GM21423 (cell line): ENCODE measurements around the gene NALCN.

Source experiments
- ATAC-seq: cut with Tn5 transposase; IDR thresholded peaks from one replicate; pipeline ENCODE4 v1.9.1; 2021; ENCODE audit warnings: mild to moderate bottlenecking, moderate library complexity; ENCODE audit not compliant: unreplicated experiment

NALCN gene

DNA sequence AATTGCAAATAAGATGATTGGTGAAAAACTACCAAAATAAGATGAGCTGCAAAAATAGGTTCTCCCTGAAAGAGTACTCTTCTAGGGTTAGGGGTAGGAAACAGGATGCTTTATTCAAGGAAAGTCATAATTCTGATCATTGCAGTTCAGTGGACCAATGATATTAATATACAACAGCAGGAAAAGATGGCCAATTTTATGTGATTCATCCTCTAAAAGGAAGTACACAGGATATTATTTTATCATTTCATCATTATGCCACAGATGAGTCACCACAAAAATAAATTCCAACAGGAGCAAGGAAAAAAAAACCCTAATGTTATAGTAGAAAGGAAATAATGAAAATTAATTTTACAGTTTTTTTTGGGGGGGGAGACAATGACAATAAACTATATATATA is 205.0 kb downstream of the NALCN start:
- ATAC-seq = no peak

GRCh38 chr13:101210774-101211173 is 205.5 kb downstream of the NALCN start:
- ATAC-seq = no peak

DNA sequence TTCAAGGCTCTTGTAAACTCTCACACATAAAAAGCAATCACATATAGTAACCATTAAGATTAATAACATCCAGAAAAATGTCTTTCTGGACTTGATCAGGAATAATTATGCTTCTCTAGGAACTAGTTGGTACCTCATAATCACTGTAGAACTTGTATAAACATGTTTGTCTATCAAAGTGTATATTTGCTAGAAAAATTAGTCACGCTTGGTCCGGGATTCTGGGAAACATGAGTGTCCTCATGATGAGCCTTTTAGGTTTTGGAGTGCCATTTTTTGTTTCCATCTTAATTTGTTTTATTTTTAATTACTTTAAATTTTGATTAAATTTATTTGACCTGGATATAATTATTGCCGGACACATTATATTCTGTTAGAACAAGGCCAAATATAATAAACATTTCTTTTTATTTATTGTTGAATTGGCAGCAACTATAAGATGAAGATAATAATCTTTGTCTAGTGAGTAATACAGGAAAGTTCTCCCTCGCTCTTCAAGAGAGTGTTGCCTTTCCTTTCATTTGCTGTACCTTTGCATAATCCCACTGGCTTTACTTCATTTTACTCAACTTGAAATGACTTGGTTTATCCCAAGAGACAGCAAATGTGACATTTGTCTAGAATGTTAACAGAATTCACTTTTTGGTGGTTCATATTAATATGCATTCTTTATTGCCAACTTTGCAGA is 207.0 kb downstream of the NALCN start:
- ATAC-seq = no peak

DNA sequence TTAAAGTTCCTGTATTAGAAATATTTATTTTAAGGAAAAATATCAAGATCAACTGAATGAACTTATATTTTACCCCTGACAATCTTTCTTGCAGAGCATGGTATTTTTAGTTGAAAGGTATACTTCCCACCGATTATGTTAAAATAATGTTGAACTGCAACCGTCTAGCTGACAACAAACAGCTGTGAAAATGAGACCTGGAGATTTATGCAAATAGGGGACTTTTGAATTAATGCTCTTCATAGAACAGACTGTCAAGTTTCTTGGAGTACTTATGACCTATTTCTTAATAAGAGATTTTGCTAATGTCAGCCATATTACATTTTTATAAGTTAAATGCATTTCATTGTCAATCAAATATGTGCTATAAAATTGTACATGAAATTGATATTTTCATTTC is 210.9 kb downstream of the NALCN start:
- no peak for ATAC-seq

DNA sequence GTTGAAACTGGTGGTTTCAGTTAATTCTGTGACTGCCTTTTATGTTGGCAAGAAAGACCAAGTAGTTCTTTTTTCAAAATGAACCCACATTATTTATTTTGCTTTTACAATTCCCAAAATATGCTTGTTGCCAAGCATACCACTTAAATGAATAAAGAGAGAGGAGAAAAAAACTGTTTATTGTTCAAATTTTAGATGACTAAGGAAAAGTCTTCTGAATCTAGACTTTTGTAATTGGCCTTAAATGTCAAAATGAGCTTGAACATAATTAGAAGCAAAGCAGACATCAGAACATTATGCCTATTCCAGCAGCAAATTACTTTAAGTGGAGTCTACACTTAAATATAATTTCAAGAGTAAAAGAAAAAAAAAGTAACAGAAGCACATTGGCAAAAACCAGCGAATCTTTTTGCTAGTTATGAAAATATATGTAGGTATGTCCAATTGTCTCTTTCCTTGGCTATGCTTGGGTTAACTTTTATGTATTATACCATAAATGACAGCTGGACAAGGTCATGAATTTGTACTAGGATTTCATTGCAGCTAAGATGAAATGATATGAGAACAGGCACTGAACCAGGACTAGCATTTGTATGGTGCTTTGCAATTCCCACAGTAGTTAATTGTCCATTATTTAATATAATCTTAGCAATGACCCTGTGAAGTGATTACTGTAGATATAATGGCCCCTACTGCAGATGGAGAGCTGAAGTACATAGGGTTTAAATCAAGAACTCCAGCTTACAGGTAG is 211.9 kb downstream of the NALCN start:
- no peak for ATAC-seq

GRCh38 chr13:101202590-101202989 is 213.7 kb downstream of the NALCN start:
- ATAC-seq = no peak

DNA sequence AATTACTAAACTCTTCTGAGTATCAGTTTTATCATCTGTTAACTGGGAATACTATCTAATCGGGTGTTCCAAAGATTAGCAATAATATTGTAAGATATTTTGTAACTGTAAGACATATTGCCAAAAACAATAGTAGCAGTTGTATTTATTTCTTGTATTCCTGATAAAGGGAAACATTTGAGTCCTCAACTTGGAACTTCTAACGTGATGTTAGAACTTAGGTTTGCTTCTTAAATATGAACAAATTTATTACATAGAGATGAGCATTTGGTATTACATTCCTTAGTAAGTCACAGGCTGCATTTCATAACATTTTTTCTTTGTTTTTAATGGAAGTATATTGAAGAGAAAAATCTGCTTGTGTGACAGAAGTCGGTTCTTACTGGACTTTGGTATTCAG is 225.3 kb downstream of the NALCN start:
- ATAC-seq = no peak

- no peak for ATAC-seq
These were observed 226.0 kb downstream of the NALCN start for GRCh38 chr13:101190337-101190736.

- no peak for ATAC-seq
These were observed 230.7 kb downstream of the NALCN start for GRCh38 chr13:101185606-101186005.

GRCh38 chr13:101181076-101181685 is 235.1 kb downstream of the NALCN start:
- no peak for ATAC-seq

DNA sequence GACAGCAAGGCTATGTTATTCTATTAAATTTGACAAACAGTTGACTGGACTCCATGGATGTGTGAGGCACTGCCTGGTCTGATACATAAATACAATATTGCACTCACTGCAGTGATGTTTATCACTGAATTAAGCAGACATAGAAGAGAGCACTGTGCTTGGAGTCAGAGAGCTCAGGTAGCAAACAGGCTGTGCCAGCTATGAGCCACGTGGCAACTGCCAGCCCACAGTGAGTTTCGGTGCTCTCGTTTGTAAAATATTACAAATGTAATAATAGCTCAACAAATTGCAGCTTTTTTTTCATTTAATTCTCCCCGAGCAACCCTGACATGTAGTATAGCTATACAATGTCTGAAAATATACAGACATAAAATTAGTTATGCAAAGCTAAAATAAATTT is 237.3 kb downstream of the NALCN start:
- ATAC-seq = no peak

DNA sequence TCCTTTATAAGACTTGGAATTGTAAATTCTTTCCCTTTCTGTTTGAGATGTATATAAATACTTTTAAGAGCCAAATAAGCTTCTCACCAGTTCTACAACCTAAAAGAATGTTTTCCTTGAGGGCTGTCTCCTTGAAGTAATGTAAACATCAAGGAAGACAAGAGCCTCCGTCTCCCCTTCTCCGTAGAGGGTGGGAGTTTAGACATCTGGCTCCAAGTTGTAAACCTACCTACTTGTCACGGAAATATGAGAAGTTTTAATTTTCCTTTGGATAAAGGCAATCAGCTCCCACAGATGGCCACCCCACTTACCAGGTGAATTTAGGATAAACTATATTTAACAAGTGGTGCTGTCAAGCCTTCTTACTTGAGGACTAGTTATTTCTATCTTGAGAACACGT is 237.9 kb downstream of the NALCN start:
- ATAC-seq = no peak

DNA sequence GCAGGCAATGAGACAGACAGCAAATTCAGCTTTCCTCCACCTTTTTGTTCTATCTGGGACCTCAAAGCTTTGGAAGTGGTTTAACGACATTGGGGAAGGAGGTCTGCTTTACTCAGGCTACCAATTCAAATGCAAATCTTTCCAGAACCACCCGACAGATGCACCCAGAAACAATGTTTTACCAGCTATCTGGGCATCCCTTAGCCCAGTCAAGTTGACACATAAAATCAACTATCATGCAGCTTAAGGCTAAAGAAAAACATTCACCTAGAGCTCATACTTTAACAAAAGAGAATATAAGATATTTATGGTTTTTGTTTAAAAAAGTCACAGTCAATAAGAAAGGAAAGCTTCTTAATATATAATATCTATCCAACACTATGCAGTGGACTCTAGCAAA is 246.0 kb downstream of the NALCN start:
- ATAC-seq = no peak

- no peak for ATAC-seq
These were observed 259.0 kb downstream of the NALCN start for GRCh38 chr13:101157261-101157660.

DNA sequence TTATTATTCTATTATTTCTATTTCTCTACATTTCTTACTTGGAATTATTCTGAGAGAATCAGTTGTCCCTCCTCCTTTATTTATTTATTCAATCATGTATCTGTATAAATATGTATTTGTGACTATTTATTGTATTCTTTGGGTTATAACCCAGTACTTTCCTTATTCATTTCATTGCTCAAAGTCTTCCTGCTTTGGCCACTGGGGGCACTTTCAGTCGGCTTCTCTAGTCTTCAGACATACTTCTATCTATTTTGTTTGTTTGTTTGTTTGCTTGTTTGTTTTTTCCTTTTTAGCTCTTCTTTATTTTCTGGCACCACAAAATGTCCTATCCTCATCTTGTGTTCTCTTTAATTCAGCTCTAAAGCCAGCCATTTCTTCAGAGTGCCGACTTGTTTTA is 260.4 kb downstream of the NALCN start:
- ATAC-seq = no peak

GRCh38 chr13:101152184-101152583 is 264.1 kb downstream of the NALCN start:
- ATAC-seq = no peak

DNA sequence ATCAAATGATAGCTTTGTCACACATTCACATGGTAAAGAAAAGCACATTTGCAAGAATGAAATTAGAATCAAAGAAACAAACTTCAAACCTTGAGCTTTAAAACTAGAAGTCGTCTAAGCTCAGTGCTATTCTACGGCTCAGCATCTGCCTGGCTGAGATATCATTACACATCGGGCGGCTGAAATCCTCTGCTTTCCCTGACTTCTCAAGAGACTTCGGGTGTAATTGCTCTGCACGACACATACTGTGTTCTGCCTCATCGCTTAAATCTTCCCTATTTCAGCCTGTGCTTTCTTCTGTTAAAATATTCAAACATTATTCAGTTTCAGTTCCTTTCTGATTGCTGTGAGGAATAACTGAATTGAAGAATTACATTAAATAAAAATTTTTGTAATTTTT is 265.3 kb downstream of the NALCN start:
- ATAC-seq = no peak

DNA sequence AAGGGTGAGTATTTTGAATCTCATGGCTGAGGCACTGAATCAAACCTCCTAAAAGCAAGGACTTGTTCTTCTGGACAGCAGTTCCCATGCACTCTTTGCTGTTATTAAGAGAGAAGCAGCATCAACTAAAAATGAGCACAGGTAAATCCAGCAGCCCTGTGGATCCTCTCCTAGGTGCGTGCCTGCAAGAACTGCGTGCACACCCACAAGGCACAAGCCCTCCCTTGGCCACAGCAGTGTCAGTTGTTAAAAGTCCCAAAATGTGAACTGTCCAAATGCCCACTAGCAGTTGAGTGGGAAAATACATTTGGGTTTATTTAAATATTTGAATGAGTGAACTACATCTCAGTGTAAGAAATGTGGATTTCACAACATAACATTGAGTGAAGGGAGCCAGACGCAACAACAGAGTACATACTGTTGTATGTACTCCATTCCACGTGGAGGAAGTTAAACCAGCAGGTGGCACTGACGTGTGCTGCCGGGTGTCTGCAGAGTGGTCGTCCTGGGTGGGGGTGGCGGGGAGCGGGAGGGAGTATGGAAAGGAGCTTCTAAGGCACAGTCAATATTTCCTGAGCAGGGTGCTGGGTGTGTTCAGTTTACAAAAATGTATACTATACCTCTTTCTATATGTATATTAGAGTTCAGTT is 266.4 kb downstream of the NALCN start:
- no peak for ATAC-seq

- no peak for ATAC-seq
These were observed 270.0 kb downstream of the NALCN start for GRCh38 chr13:101146101-101146898.

- ATAC-seq = no peak
These were observed 271.4 kb downstream of the NALCN start for GRCh38 chr13:101144808-101145419.
